SHP77 treated with DMSO at 0.1 percent for 48 hours (cell line): ENCODE data around the gene REV3L.
"Not testable (repeated sequence)": the region's sequence is repeated elsewhere in the genome, so short reads cannot be mapped to it uniquely, and the experiment has no call there.

Source experiments
- DNase-seq: peaks from one replicate; lab custom pipeline; 2025; lab: John Stamatoyannopoulos, UW

REV3L gene

GRCh38 chr6:111258010-111258409, 225.0 kb downstream of the REV3L start:
- no peak for DNase-seq

- no peak for DNase-seq
Measured at GRCh38 chr6:111256646-111257045, 226.4 kb downstream of the REV3L start.

- DNase-seq = not testable (repeated sequence)
Measured at GRCh38 chr6:111255838-111256237, 227.2 kb downstream of the REV3L start.

DNA sequence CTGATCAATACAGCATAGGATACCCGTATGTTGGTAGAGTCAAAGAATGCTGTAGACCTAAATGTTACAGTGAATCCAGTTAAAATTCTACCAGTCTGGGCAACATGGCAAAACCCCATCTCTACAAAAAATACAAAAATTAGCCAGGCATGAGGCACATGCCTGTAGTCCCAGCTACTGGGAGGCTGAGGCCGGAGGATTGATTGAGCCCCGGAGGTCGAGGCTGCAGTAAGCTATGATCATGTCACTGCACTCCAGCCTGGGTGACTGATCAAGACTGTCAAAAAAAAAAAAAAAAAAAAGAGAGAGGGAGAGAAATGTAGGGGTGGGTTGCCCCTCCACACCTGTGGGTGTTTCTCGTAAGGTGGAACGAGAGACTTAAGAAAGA, 228.2 kb downstream of the REV3L start:
- no peak for DNase-seq

DNA sequence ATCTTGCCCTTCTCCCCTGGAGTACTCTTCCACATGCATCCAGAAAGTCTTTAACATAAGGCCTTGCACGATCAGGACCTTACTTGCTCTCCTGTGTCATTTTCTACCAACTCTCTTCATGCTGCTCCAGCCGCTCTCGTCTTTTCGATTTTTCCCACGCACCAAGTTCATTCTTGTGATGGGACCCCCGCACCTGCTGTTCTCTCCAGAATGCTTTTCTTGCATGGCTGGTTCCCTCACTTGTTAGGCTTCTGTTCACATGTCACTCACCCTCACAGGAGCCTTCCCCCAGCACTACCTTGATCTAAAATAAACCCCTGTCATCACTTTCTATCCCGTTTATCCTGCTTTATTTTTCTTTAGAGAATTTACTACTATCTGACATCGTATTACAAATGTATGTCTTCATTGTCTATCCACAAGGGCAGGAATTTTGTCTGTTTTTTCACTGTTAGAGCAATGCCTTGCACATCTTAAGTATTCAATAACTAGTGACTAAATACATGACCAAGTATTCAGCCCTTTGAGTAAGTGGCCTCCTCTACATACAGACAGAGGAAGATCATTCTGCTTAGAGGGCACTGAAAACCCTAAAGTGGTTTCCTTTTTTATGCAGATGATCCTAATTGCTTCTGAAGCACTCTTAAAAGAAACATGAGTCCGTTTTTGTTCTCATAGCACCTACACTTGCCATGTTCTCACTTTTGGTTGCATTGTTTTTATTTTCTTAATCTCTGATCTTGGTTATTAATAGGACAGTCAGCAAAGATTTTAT, 228.8 kb downstream of the REV3L start:
- no peak for DNase-seq

DNA sequence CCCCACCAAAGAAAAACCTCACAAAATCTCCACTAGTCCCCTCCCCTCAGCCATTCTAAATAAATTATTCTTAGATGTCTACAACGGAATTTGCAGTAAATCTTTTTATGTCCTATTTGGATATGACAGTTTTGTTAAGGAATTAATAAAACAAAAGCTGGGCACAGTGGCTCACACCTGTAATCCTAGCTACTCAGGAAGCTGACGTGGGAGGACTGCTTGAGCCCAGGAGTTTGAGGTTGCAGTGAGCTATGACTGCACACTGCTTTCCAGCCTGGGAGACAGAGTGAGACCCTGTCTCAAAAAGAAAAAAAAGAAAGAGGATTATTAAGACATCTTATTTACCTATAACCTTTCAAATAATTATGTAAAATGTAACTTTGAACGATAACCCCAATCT, 230.3 kb downstream of the REV3L start:
- DNase-seq = no peak

DNA sequence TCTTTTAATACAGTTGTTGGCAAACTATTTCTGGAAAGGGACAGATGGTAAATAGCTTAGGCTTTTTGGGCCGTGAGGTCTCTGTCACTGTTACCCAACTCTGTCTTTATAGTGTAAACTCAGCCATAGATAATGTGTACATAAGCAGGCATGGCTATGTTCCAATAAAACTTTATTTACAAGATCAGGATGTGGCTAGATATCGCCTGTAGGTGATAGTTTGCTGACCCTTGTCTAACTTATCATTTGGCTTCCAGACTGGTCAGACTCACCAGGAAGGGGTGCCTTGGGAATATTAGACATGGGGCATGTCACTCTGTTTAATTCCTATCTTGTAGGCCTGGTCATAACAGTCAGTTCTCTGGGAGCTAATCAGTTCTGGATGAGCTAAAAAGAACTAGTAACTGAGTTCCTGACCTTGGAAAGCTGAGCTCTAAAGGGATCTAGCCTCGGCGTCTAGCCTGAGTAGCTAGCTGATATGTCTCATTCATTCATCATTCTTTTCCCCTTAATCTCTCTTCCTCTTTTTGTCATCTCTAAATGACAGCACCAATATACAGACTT, 232.1 kb downstream of the REV3L start:
- no peak for DNase-seq
